ENCODE data around the gene OR7A10.
"Not testable (repeated sequence)": the region's sequence is repeated elsewhere in the genome, so short reads cannot be mapped to it uniquely, and the experiment has no call there.

Gene OR7A10

DNA sequence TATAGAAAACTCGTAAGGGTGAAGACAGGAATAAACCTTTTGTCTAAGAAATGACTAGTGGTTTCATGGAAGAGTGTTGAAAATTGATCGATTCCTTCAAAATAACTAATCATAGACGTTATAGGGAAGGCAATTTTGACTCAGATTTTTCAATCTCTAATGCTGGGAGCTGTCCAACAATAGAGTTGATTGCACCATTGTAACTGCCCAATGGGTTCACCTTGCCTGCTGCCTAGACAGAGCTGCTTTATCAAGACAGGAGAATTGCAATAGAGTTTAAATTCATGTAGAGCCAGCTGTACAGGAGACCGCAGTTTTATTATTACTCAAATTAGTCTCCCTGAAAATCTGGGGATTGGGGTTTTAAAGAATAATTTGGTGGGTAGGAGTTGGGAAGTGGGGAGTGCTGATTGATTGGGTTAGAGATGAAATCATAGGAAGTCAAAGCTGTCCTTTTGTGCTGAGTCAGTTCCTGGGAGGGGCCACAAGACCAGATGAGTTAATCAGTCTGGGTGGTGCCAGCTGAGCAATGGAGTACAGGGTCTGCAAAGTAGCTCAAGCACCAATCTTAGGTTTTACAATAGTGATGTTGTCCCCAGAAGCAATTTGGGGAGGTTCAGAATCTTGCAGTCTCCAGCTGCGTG is 53.5 kb downstream of the OR7A10 start:
- DNase-seq (ENCODE audit: low read depth in 2 of 2) = no peak

DNA sequence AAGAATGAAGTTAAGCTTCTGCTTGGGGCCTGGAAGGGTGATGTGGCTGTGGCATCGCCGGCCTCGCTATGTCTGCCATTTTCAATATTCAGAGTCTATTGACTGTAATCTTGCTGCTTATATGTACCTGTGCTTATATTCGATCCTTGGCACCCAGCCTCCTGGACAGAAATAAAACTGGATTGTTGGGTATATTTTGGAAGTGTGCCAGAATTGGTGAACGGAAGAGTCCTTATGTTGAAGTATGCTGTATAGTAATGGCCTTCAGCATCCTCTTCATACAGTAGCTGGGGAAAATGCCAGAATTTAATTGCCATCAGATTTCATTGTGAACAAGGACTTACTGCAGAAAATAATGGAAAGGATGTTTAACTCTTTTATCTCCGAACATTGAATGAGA is 56.5 kb downstream of the OR7A10 start:
- not testable (repeated sequence) for DNase-seq (ENCODE audit: low read depth in 2 of 2)

Data from stimulated activated CD8-positive, alpha-beta memory T cell treated with anti-CD3 and anti-CD28 coated beads, Interleukin-7, amount 100 ng/mL, for 4 hours (primary cell).